Body of pancreas (tissue), 4 donors: ENCODE data around the gene AKT1S1.

Source experiments
- POLR2A ChIP-seq, 3 donors: fragments of 450-650 bp; IDR thresholded peaks; one replicate each; pipeline ENCODE4 v1.6.1; 2016; ENCODE audit warnings: antibody characterized with exemption in 3 of 3, mild to moderate bottlenecking in 2 of 3
- TF ChIP-seq, protein P1 (sequence below), 7 experiments: fragments of 450-650 bp in 4 of 7; fragments of 200-600 bp in 3 of 7; sonication (generic) in 3 of 7; IDR thresholded peaks; one replicate each; pipeline ENCODE4 v1.5.1; 2016 to 2019; ENCODE audit warnings: antibody characterized with exemption in 7 of 7

DNA sequence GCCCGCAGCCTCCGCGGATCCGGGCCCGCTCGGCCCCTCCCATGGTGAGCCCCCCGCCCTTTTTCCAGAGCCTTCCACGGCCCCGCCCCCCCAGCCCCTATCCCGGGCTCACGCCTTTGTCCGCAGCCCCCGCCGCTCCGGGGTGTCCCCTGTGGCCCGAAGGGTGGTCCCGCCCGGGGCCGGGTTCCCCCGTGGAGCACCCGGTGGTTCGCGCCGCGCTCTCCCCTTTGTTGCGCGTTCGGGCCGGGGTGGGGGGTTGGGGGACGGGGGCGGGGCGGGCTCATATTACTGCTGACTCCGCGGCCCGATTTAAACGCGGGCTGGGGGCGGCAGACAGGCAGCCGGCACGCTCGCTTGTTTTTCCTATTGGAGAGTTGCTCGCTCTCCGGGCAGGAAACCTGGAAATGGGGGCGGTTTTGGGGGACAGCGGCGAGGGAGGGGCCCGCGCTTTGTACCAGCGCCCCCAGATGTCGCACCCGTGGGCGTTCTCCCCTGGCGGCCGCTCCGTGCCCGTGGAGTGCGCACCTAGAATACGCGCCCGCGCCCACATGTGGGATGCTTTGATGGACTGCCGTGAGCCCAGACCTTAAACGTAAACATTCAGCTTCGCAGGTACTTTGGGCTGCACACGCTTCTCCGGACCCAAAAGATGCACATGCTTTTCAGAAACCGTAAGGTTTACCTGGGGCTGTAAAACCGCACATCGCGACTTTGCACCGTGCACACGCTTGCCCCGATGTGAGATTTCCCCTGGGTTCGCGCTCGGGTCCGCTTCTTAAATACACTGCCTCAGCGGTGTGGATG, 25.5 kb downstream of the AKT1S1 start:
- TF ChIP-seq POLR2A (IDR thresholded peaks at IDR 0.05): no peak
- TF ChIP-seq, protein P1, sequence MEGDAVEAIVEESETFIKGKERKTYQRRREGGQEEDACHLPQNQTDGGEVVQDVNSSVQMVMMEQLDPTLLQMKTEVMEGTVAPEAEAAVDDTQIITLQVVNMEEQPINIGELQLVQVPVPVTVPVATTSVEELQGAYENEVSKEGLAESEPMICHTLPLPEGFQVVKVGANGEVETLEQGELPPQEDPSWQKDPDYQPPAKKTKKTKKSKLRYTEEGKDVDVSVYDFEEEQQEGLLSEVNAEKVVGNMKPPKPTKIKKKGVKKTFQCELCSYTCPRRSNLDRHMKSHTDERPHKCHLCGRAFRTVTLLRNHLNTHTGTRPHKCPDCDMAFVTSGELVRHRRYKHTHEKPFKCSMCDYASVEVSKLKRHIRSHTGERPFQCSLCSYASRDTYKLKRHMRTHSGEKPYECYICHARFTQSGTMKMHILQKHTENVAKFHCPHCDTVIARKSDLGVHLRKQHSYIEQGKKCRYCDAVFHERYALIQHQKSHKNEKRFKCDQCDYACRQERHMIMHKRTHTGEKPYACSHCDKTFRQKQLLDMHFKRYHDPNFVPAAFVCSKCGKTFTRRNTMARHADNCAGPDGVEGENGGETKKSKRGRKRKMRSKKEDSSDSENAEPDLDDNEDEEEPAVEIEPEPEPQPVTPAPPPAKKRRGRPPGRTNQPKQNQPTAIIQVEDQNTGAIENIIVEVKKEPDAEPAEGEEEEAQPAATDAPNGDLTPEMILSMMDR (IDR thresholded peaks at IDR 0.05): no peak
